Amniotic stem cell (primary cell): ENCODE measurements around the gene RSPRY1.

ENCODE experiments used
- DNase-seq: peaks from one replicate; lab custom pipeline; 2025; lab: John Stamatoyannopoulos, UW

The RSPRY1 gene

DNA sequence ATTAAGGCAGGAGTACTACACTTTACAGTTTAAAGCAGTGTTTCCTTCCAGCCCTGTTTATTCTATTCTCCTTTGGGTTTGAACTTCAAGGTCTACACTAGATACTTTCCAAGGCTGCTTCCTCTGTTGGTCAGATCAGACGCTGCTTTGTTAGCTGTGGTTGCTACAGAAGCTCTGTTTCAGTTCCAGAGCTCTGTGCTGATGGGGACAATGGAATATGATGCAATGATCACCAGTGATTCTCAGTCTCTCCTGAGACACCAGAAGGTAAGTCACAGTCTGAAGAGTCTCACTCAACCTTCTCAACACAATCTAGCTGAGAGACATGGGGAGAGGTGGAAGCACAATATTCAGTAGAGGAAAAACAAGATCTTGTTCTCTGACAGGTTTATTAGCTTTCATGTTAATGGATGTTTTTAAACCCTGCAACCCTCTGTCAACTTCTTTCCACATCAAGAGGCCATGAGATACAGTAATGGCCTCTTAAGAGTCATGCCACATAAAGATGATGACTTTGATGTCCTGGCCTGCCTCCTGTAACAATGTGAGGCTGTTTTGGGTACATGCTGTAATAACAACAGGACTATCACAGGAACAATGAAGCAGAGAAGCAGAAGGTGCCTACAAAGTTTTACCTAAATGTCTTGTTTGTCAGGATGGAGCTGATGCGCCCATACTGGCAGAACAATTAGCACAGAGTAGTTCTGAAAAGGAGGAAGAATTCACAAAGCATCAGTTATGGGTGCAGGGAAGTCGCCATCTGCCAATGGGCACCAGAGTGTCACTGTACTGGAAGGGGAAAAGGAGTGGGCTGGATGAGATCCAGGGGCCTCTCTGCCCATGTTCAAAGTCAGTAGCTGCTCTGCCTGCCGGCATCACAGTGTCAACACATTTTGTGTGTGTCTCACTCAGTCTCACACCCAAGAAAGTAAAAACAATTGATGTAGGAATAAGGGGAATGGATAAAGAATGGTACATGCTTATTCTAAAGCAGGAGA is 33.7 kb upstream of the RSPRY1 start:
- DNase-seq: no peak

DNA sequence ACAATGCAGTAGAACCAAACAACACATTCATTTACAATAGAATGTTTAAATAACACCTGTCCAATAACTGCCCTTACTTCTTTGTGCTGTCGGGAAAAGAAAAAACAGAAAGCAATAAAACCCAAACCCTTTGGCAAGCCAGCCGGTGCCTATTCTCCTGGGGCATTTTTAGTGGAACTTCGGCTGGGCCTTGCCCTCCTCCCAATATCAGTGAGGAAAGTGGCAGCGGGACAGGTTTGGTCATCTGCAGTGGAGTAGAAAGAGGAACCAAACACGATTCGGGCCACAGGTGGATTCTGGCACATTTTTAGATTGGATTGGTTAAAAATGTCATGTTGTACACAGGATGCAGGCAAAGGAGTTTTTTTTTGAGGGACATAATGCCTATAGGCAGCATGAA is 32.3 kb upstream of the RSPRY1 start:
- no peak for DNase-seq

DNA sequence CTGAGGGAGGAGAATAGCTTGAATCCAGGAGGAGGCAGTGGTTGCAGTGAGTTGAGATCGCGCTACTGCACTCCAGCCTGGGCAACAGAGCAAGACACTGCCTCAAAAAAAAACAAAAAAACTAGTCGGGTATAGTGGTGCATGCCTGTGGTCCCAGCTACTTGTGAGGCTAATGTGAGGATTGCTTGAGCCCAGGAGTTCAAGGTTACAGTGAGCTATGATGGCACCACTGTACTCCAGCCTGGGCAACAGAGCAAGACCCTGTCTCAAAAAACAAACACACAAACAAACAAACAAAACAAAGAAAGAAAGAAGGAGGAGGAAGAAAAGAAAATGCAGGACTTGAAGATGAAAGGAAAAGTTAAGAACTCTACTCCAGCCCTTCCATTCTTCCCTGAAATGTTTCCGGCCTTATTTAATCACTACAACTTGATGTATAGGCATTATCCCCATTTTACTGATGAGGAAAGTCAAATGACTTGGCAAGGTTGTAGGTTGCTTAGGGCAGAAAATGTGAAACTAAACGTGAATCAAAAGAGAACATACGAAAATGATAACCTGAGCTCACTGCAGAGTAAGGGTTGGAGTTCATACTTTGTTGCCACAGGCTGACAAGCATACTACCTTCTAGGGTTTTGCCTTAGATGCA is 30.3 kb upstream of the RSPRY1 start:
- no peak for DNase-seq

DNA sequence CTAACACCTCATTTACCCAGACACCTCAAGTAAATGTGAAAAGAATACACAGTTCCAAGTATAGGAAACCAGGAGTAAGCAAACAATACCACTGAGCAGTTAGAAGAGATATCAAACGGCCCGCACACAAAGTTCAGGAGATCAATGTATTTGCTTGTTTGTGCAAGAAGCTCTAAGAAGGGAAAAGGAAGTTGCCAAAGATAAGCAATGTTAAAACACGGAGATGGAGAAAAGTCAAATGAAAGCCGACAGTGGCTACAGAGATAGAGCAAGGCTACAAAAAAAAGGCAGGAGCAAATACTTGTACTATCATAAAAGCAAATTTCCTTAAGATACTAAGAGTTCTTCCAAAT is 29.8 kb upstream of the RSPRY1 start:
- no peak for DNase-seq

DNA sequence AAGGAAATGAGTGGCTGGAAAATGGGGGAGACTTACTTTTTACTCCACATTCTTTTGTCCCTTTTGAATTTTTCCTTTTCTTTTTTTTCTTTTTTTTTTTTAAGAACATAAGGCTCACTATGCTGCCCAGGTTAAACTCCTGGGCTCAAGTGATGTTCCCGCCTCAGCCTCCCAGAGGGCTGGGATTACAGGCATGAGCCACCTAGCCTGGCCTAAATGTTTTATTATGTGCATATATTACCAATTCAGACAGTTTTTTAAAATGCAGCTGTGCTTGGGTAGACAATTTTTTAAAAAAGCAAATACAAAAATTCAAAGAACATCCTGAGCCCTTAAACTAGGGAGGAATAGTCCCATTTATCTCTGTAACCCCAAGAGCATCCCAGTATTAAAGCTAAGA is 28.6 kb upstream of the RSPRY1 start:
- DNase-seq: no peak

DNA sequence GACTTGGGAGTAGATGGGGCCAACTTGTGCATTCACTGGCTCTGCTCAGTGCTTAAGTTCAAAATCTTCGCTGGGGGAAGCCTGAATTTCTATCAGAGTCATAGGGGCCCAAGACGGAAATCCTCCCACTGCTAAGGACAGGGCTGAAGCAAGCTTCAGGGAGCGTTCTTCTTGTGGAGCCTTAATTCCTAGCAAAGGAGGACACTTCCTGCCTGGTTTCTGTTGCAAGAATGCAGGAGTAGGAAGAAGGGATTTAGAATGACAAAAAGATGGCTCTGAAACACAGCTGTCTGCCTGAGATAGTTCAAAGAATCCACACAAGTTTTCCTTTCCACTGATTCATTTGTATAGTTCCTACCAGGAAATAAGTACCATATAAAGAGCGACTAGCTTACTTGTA is 26.7 kb upstream of the RSPRY1 start:
- no peak for DNase-seq

DNA sequence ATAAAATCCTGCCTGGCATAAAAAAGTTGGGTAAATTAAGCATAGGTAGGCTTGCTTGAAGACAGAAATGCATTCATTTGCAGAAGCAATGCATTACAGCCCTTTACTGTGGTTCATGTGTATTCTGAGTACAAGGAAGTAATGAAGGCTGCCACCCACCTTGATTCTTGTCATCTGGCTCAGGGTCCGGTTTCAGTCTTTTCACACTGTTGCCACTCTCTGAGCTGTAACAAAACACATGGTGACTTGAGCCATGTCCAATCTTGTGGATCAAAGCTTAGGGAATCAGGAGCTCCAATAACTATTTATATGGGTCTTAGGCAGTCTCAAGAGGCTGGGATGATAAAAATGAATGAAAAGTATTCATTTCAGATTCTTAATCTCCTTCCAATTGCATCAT is 22.3 kb upstream of the RSPRY1 start:
- no peak for DNase-seq

DNA sequence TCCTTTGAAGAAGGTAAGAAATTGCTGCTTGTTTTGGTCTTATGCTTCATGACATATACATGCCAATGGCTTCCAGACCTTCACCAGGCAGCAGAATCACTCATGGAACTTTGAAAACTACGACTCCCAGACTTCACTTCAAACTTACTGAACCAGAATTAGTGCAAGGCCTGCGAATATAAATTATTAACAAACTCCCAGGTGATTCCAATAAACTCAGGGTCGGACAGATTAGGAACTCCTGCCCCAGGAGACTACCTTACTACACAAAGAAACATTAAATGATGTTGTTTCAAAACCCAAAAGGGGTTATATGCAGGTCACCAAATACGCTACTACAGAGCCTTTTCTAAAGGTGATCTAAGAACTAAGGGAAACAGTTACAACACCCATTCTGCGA is 20.6 kb upstream of the RSPRY1 start:
- DNase-seq: no peak

DNA sequence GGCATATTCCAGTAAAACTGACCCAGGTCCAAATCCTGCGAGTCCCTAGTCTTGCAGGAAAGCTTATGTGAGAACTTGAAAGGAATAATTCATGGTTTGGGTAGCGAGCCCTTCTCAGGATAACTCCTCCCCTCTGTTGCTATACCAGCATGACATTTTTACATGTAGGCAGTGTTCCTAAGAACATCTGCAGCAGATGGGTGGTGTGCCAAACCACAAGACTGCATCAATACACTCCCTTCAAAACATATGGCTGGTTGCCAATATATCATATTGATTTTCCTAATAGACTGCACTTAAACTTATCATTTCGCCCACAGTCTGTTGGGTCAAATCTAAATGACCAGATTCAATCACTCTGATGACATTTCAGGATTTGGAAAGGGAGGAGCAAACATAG is 20.2 kb upstream of the RSPRY1 start:
- DNase-seq: no peak

DNA sequence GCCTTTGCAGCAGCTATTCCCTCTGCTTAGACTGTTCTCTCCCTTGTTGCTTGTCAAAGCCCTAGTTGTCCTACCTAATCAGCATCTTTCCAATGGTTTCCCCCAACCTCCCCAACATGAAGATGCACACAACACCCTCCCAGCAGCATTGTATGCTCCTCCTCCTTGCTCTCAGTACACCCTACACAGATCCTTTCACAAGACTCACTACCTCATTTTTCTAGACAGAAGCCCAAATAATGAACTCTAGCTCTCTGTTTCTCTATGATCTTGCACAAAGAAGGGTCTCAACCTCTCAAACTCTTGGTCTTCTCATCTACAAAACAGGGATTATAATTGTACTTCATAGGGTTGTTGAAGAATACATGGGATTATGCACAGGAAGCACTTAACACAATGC is 19.7 kb upstream of the RSPRY1 start:
- DNase-seq: no peak

DNA sequence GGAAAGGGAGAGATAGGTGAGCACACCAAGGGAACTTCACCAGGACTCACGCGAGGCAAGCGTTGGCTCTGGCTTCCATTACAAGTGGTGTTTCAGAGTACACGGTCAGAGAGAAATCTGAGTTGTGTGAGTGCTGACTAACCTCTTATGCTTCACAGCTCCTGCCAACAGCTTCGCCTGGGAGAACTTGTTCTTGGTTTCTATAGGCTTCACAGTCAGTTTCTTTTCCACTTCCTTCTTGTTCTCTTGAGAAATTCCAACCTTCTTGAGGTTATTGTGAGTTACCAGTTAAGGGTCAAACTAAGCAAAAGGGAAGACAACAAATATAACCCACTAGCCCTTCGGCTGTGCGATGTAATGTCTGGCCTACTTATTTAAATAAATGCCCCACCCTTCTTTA is 19.2 kb upstream of the RSPRY1 start:
- no peak for DNase-seq

DNA sequence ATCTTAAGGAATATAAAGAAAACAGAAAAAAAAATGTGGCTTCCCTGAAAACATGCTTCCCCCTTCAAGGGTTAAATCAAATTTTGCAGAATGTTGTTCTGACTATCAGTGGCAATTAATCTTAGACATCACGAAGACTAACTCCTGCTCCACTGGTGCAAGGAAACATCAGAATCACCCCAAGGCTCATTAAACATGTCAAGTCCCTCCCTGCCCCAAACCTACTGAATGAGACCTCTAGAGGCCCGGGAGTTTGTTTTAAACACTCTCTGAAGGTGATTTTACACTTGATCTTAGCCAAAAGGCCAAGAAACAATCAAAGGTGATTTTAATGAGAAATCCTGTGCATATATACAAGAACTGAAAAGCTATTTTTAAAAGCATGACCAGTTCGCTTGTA is 18.6 kb upstream of the RSPRY1 start:
- DNase-seq: no peak

DNA sequence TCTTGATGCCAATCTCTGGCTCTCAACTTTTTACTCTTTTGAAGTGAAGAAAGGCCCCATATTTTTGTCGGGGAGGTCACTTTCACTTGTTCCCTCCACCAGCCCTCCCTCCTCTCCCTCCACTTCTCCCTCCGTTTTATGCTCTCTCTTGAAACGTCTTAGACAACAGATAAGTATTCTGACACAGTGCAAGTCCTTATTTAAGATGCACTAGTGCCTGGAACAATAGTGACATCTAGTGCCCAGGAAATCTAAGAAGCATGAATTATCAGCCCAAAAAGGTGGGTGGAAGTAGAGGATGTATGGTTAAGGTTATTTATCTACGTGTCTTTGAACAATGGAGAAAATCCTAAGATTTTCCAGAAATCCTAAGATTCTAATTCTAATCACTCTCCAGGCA is 18.2 kb upstream of the RSPRY1 start:
- no peak for DNase-seq

DNA sequence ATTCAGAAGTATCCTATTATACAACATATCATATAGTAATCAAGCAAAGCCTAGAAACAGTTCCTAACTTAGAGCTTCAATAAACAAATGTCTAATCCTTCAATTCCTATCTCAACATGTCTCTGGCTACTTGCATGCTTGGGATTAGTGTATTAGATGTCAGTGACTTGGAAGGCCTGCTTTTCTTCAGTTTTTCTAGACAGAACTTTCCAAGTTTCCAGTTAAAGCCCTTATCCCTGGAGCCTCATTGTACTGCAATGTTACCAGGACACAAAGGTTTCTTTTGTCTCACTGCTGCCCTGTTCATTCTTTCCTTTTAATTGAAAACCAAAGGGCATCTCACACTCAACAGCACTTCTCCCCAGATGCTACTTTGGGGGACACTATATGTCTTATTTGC is 16.8 kb upstream of the RSPRY1 start:
- no peak for DNase-seq

DNA sequence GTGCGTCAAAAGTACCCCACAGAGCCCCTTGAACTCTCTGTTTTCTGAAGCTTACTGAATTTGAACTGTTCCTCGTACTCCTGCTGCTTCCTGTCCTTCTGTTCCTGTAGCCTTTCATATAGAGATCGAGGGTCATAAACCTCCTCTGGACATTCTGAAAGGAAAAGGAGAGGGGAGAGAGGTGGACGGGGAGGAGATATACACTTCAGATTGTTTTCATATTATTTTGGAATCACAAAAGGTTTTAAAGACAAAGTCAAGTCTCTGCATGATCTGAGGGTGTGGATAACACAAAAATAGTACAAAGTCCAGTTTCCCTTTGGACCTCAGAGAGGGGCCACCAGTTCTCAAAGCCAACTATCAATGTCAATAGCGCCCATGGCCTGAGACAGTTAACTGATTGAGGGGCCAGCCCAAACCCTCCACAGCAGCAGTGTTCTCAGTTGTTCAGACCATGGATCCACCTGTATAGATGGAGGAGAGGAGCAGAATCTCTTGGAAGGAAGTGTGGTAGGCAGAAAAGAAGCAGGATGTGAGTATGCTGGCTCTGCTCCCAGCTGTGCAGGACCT is 13.3 kb upstream of the RSPRY1 start:
- DNase-seq: no peak

DNA sequence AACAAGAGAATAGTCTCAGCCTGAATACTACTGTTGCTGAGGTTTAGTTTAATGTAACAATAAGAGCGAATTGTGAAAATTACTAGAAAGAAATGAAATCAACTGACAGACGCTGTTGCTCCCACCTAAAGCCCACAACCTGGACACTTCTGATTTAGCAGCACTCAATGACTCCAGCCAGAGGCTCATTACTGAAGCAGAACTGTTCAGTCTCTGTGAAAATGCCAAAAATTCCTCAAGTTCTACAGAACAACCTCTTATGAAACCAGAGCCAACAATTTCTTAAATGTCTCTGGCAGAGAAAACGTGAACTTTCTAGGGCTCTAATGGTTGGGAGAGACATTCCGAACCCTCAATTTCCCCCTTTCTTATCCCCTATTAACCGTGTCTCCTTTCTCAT is 10.2 kb upstream of the RSPRY1 start:
- no peak for DNase-seq

DNA sequence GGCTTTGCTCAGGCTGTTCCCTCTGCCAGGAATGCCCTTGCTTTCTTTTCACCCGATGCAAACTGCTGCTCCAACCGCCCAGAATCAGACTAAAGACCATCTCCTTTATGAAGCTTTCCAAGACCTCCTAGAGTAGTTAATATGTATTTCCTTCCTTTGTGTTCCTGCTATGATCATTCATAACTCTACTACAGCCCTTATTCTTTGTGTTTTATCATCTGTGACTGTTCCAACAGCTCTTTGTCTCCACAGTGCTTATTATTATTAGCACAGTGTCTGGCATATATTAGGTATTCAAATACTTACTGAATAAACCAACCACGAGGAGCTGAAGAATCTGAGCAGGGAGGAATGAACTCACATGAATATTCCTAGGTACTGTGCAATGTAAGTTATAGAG is 7.9 kb upstream of the RSPRY1 start:
- DNase-seq: no peak

DNA sequence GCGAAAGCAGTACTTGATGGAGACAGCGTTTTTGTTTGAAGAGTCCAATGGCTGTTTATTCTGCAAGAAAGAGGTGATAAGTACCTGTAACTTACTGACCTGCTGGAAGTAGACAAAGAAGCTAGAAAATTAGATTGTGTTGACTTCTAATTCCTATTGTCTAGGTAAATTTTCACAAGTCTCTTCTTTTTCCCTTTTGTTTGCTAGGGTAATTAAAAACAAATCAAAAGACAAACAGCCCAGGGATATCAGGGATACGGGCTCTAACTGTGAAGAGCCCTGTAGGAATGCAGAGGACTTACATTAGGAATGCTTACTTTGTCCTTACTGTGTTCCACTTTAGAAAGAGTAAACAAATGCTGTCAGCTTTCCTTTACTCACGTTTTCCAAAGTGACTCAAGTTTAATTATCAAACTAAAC is 7.3 kb upstream of the RSPRY1 start:
- no peak for DNase-seq

DNA sequence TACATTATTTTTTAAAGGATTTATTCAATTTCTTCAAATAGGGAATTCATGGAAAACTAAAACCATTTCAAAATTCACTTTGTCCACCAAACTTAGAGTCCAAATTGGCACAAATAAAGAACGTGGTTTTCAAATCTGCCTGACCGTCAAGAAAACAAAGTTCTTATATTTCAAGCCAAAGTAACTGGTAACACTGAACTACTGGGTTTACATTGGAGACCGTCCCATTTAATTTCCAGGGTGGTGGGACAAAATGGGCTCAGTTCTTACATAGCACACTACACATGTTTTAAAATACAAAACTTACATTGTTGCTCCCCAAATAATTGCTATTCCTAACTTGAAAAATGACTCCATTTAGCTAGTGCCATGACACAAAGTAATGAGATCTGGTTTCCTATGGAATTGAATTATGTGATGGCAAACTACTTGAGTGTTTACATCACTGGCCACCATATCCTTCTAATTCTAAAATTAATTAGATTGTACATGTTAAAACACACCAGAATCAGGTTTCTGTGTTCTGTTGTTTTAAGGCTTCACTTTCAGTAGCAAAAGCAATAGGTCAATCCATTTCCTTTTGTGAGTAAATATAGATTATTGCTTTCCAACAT is 6.8 kb upstream of the RSPRY1 start:
- DNase-seq: no peak

DNA sequence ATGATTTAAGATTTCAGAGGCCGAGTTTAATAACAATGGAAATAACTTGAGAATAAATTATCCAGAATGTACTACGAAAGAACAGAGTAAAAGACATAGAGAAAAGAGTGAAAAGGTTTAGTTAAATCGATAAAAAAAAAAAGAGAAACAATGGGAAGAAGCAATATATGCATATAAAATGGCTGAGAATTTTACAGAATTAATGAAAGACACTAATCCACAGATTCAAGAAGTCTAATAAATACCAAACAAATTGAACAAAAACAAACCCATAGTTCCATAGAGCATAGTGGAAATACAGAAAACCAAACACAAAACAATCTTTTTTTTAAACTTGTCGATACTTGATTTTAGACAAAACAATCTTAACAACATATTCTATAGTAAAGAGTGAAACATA is 2.0 kb upstream of the RSPRY1 start:
- DNase-seq: no peak

DNA sequence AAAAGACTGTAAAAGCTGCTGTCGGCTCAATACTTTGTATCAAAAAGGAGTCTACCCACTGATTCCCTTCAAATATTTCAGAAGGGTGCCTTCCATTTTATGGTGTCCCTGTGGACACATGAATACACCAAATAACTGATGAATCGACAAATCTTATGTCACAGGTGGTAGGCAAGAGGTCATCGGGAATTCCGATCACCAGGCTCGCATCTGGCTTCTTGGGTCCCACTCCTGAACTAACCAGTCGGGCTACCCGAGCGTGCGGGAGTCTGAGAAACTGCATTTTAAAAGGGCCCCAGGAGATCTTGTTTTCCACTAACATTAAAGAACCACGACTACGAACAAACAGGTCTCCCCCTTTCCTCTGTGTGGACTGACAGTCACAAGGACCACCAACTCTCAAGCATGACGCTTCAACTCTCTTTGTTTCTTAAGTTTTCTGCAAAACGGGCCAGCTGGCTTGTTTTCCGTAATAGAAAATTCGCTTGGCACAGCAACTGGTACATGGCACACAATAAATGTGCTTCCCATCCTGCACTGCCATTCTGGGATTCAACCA is 1.2 kb upstream of the RSPRY1 start:
- no peak for DNase-seq

DNA sequence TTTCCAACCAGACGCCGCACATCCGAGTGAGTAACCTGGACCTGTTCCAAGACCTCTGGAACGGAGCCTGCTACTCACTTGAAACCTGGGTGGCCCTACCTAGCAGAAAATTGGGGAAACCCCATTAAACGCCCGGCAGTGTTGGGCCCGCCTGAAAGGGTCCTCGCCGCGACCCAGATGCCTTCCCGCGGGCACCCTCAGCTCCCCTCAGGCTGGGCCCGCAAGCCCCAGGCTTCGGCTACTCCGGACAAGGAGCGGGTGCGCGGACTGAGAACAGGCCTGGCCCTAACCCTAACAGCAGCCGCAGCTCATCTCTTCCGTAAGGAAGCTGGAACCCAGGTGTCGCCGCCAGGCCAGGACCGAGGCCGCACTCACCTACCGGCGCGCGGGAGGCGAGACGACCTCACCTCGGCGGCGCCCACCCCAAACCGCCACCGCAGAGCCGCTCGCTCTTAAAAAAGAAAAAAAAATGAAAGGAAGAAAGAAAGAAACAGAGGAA is 634 bp upstream of the RSPRY1 start:
- DNase-seq: no peak
